HepG2 (cell line): ENCODE results near the gene CDC27. TPM values are rescaled to one million over a fixed set of nuclear protein-coding genes. Genes with fewer than 3 reads are reported as not detected.

ENCODE experiments used
- AHR ChIP-seq: IDR thresholded peaks from 2 replicates; pipeline ENCODE4 v1.6.1; 2018; ENCODE audit warnings: missing genetic modification reagents, missing compliant biosample characterization
- HNRNPLL ChIP-seq: fragments of 200-400 bp; formaldehyde crosslinking; IDR thresholded peaks from 2 replicates; pipeline ENCODE4 v1.6.1; 2017; ENCODE audit warnings: mild to moderate bottlenecking, low read depth, low read length; ENCODE audit not compliant: poor library complexity, severe bottlenecking
- KDM5A ChIP-seq: fragments of 200-600 bp; sonication (generic); IDR thresholded peaks from 2 replicates; pipeline ENCODE4 v1.7.0; 2018; ENCODE audit warnings: antibody characterized with exemption, mild to moderate bottlenecking, low read length, borderline replicate concordance
- MIER3 ChIP-seq: IDR thresholded peaks from 2 replicates; pipeline ENCODE4 v1.6.1; 2016; ENCODE audit warnings: missing compliant biosample characterization, borderline replicate concordance
- NBN ChIP-seq: fragments of 450-650 bp; conservative IDR thresholded peaks from 2 replicates; pipeline ENCODE4 v1.6.1; 2017
- NFKBIZ ChIP-seq: IDR thresholded peaks from 2 replicates; pipeline ENCODE4 v1.6.1; 2018; ENCODE audit warnings: missing genetic modification reagents, missing compliant biosample characterization
- NR2C2 ChIP-seq: sonication (generic); formaldehyde crosslinking; IDR thresholded peaks from 2 replicates; pipeline ENCODE4 v1.4.0; 2020; ENCODE audit warnings: missing genetic modification reagents, mild to moderate bottlenecking, moderate library complexity, borderline replicate concordance
- RAD21 ChIP-seq: fragments of 450-650 bp; formaldehyde crosslinking; IDR thresholded peaks from 2 replicates; pipeline ENCODE4 v1.5.0; 2020; ENCODE audit warnings: mild to moderate bottlenecking
- REPIN1 ChIP-seq: sonication (generic); formaldehyde crosslinking; IDR thresholded peaks from 2 replicates; pipeline ENCODE4 v1.8.0; 2022; ENCODE audit warnings: missing genetic modification reagents, low read depth, mild to moderate bottlenecking, borderline replicate concordance
- SMARCC2 ChIP-seq: fragments of 450-650 bp; IDR thresholded peaks from 2 replicates; pipeline ENCODE4 v1.6.1; 2017; ENCODE audit warnings: antibody characterized with exemption, mild to moderate bottlenecking
- SP1 ChIP-seq, 2 experiments: fragments of 450-650 bp in 1 of 2; sonication (generic) in 1 of 2; formaldehyde crosslinking in 1 of 2; IDR thresholded peaks; 2 replicates each; pipeline versions ENCODE4 v1.4.0 to v1.6.1; 2016 to 2020; ENCODE audit warnings: missing genetic modification reagents in 1 of 2
- TAF1 ChIP-seq: sonication (generic); formaldehyde crosslinking; IDR thresholded peaks from 2 replicates; pipeline ENCODE4 v1.4.0; 2020; ENCODE audit warnings: missing genetic modification reagents
- ZNF12 ChIP-seq: sonication (generic); formaldehyde crosslinking; IDR thresholded peaks from 2 replicates; pipeline ENCODE4 v1.5.0; 2020; ENCODE audit warnings: missing genetic modification reagents
- ZNF292 ChIP-seq: sonication (generic); formaldehyde crosslinking; IDR thresholded peaks from 2 replicates; pipeline ENCODE4 v1.8.1; 2022; ENCODE audit warnings: mild to moderate bottlenecking, low read depth, missing genetic modification reagents, borderline replicate concordance
- ZNF639 ChIP-seq: conservative IDR thresholded peaks from 2 replicates; pipeline ENCODE4 v1.6.1; 2018; ENCODE audit warnings: missing genetic modification reagents
- ZNF720 ChIP-seq: sonication (generic); formaldehyde crosslinking; IDR thresholded peaks from 2 replicates; pipeline ENCODE4 v1.4.0; 2020; ENCODE audit warnings: missing genetic modification reagents
- ZNF747 ChIP-seq: sonication (generic); formaldehyde crosslinking; IDR thresholded peaks from 2 replicates; pipeline ENCODE4 v1.8.1; 2023; ENCODE audit warnings: missing genetic modification reagents, mild to moderate bottlenecking, borderline replicate concordance
- ZNF777 ChIP-seq: sonication (generic); formaldehyde crosslinking; IDR thresholded peaks from 2 replicates; pipeline ENCODE4 v1.4.0; 2020; ENCODE audit warnings: missing genetic modification reagents
- ZNF781 ChIP-seq: sonication (generic); formaldehyde crosslinking; IDR thresholded peaks from 2 replicates; pipeline ENCODE4 v1.5.1; 2020; ENCODE audit warnings: borderline replicate concordance, mild to moderate bottlenecking, missing genetic modification reagents; ENCODE audit errors: not compliant biosample characterization
- polyA plus RNA-seq, 8 experiments: library from polyadenylated mRNA; depleted of rRNA in 3 of 8; stranded (reverse) in 7 of 8; unstranded in 1 of 8; fragments of >200 nt; fragmentation: Illumina TruSeq in 4 of 8; extraction: Trizol in 4 of 8; gene quantifications; 2 replicates each; pipeline versions ENCODE4 v1.2.1 to v1.2.3, GENCODE V29; 2011 to 2016; ENCODE audit warnings: low read depth in 4 of 8, missing spikeins in 1 of 8, mixed read lengths in 1 of 8; ENCODE audit not compliant: insufficient read depth in 1 of 8
- total RNA-seq, 5 experiments: library from RNA; depleted of rRNA; stranded (reverse); fragments of >200 nt; fragmentation: Illumina TruSeq; extraction: Trizol; gene quantifications; 2 replicates each; pipeline ENCODE4 v1.2.3, GENCODE V29; 2016; ENCODE audit warnings: low read depth in 1 of 5
- TF ChIP-seq, protein P1 (sequence below): sonication (generic); formaldehyde crosslinking; IDR thresholded peaks from 2 replicates; pipeline ENCODE4 v1.4.0; 2020; ENCODE audit warnings: missing genetic modification reagents, mild to moderate bottlenecking, borderline replicate concordance
- TF ChIP-seq, protein P2 (sequence below): sonication (generic); formaldehyde crosslinking; IDR thresholded peaks from 2 replicates; pipeline ENCODE4 v1.4.0; 2020; ENCODE audit warnings: missing genetic modification reagents
- TF ChIP-seq, protein P3 (sequence below): sonication (generic); formaldehyde crosslinking; IDR thresholded peaks from 2 replicates; pipeline ENCODE4 v1.4.0; 2020; ENCODE audit warnings: missing genetic modification reagents

Gene CDC27
- total and polyA plus RNA-seq, 2 of the 13 experiments (the other 11 are each of a cell fraction or from before 2014, with no cell fraction given) = 80.7 to 102 TPM

DNA sequence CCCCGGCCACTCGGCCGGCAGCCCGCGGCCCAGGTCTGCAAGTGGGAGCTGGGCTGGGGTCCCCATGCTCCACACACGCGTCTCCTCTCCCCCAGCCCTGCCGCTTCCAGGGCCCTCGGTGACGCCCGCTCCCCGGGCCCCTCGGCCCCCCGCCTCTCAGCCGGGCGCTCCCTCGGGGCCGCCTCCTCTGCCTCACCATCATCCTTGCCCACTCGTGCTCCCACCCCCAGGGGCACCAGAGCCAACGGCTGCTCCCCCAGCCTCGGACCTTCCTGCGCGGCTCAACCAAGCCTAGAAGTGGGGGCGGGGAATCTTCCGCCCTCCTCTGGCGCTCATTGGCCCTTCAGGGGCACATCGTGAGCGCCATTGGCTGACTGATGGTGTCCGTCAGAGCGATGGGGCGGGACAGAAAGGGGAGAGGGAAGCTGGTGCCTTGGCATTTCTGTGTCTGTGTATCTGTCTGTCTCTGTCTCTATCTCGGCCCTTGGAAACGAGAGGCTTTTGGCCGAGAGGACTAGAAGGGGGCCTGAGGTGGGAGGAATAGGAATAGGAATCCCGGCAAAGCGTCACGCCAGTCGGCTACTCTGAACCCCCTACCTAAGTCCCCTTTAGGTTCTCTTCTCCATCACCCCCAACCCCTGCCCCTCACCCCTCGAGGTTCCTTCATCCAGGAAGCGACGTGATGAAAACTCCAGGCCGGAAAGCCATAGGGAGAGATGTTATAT, 88.9 kb downstream of the CDC27 start (continued):
- TF ChIP-seq, protein P1, sequence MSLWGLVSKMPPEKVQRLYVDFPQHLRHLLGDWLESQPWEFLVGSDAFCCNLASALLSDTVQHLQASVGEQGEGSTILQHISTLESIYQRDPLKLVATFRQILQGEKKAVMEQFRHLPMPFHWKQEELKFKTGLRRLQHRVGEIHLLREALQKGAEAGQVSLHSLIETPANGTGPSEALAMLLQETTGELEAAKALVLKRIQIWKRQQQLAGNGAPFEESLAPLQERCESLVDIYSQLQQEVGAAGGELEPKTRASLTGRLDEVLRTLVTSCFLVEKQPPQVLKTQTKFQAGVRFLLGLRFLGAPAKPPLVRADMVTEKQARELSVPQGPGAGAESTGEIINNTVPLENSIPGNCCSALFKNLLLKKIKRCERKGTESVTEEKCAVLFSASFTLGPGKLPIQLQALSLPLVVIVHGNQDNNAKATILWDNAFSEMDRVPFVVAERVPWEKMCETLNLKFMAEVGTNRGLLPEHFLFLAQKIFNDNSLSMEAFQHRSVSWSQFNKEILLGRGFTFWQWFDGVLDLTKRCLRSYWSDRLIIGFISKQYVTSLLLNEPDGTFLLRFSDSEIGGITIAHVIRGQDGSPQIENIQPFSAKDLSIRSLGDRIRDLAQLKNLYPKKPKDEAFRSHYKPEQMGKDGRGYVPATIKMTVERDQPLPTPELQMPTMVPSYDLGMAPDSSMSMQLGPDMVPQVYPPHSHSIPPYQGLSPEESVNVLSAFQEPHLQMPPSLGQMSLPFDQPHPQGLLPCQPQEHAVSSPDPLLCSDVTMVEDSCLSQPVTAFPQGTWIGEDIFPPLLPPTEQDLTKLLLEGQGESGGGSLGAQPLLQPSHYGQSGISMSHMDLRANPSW (CRISPR knock-in tag) = no peak
- TF ChIP-seq, protein P2, sequence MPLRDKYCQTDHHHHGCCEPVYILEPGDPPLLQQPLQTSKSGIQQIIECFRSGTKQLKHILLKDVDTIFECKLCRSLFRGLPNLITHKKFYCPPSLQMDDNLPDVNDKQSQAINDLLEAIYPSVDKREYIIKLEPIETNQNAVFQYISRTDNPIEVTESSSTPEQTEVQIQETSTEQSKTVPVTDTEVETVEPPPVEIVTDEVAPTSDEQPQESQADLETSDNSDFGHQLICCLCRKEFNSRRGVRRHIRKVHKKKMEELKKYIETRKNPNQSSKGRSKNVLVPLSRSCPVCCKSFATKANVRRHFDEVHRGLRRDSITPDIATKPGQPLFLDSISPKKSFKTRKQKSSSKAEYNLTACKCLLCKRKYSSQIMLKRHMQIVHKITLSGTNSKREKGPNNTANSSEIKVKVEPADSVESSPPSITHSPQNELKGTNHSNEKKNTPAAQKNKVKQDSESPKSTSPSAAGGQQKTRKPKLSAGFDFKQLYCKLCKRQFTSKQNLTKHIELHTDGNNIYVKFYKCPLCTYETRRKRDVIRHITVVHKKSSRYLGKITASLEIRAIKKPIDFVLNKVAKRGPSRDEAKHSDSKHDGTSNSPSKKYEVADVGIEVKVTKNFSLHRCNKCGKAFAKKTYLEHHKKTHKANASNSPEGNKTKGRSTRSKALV (CRISPR knock-in tag) = no peak
- TF ChIP-seq REPIN1 (CRISPR knock-in tag) (peak; percentile 33; the same call in 1 of the 2 replicates), RAD21 (peak; percentile 35), AHR (CRISPR knock-in tag) (0 out of 2 replicates have a peak, but pooled peaks have one; percentile 57), ZNF720 (CRISPR knock-in tag) (no peak), ZNF747 (peak; percentile 47; the same call in 1 of the 2 replicates), HNRNPLL (peak; percentile 62), NR2C2 (CRISPR knock-in tag) (peak; percentile 21; the same call in 1 of the 2 replicates), SMARCC2 (no peak), ZNF781 (CRISPR knock-in tag) (peak; percentile 64), SP1 (IDR thresholded peaks at IDR 0.05) (no peak), SP1 (CRISPR knock-in tag; IDR thresholded peaks at IDR 0.05) (peak; percentile 93), NFKBIZ (peak; percentile 25; the same call in 1 of the 2 replicates), MIER3 (CRISPR knock-in tag) (peak; percentile 70; the same call in 1 of the 2 replicates), ZNF292 (CRISPR knock-in tag) (peak; percentile 75), ZNF639 (CRISPR knock-in tag) (no peak), KDM5A (peak; percentile 67; the same call in 1 of the 2 replicates), NBN (no peak), ZNF777 (peak; percentile 56; the same call in 1 of the 2 replicates), TAF1 (CRISPR knock-in tag) (peak; percentile 90), ZNF12 (peak; percentile 44; the same call in 1 of the 2 replicates)
- TF ChIP-seq, protein P3, sequence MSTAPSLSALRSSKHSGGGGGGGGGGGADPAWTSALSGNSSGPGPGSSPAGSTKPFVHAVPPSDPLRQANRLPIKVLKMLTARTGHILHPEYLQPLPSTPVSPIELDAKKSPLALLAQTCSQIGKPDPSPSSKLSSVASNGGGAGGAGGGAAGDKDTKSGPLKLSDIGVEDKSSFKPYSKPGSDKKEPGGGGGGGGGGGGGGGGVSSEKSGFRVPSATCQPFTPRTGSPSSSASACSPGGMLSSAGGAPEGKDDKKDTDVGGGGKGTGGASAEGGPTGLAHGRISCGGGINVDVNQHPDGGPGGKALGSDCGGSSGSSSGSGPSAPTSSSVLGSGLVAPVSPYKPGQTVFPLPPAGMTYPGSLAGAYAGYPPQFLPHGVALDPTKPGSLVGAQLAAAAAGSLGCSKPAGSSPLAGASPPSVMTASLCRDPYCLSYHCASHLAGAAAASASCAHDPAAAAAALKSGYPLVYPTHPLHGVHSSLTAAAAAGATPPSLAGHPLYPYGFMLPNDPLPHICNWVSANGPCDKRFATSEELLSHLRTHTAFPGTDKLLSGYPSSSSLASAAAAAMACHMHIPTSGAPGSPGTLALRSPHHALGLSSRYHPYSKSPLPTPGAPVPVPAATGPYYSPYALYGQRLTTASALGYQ (CRISPR knock-in tag) = no peak
